Measurements from ENCODE around the gene PTPRN2. TPM values are rescaled to one million over a fixed set of nuclear protein-coding genes. Genes with fewer than 3 reads are reported as not detected.
"Not testable (repeated sequence)": the region's sequence is repeated elsewhere in the genome, so short reads cannot be mapped to it uniquely, and the experiment has no call there.

Gene PTPRN2
- total RNA-seq, 1 experiment from 2014 or later, result 2.1 TPM

- ATAC-seq (no peak), DNase-seq (ENCODE audit: low read depth, low spot score) (no peak)
- ChIA-PET CTCF (no interaction called here), RAD21 (ENCODE audit: low non-redundant PET in 1 of 2, low total read pairs in 2 of 2, uncharacterized antibody in 2 of 2, unreplicated experiment in 2 of 2) (no interaction called here), POLR2A (no interaction called here)
- Histone ChIP-seq H3K9ac (ENCODE audit: low read length) (no peak overlapping the region), H3K4me2 (ENCODE audit: low read length) (no peak overlapping the region), H3K27ac (ENCODE audit: low read depth, low read length) (no peak overlapping the region), H3K4me1 (ENCODE audit: control insufficient read depth in 1 of 2, insufficient read depth in 2 of 2, low read length in 2 of 2) (no peaks in the 10 kb centered on the region), H4K20me1 (ENCODE audit: insufficient read depth) (no peaks in the 10 kb centered on the region), H3K79me2 (ENCODE audit: insufficient read depth, low read length) (no peaks in the 10 kb centered on the region), H3K36me3 (ENCODE audit: control insufficient read depth in 1 of 2, insufficient read depth in 2 of 2, low read length in 2 of 2) (no peaks in the 10 kb centered on the region), H3K9me3 (ENCODE audit: control insufficient read depth in 1 of 2, insufficient read depth in 1 of 2, low read depth in 1 of 2, low read length in 2 of 2) (peaks cover 0 to 5% of the 10 kb centered on the region in 2 experiments; a peak in 2 of 4 replicates), H3K9me2 (ENCODE audit: insufficient read depth) (no peaks in the 10 kb centered on the region), H3K27me3 (ENCODE audit: insufficient read depth, low read length) (no peaks in the 10 kb centered on the region), H3K4me3 (replicated peaks in 1 of 2; ENCODE audit: low read depth in 1 of 2, low read length in 2 of 2) (no peak overlapping the region), H2AFZ (ENCODE audit: low read depth, low read length, poor library complexity, severe bottlenecking) (no peak overlapping the region)
- no TSS peak for BruUV-seq (replicated peaks)
- no peak for TF ChIP-seq EZH2 (IDR thresholded peaks at IDR 0.05)
- TF ChIP-seq SIN3A (IDR thresholded peaks at IDR 0.05; ENCODE audit: low read depth), result no peak
- TF ChIP-seq ATF3 (IDR thresholded peaks at IDR 0.05), result no peak
- intact Hi-C loops (cut with micrococcal nuclease), result no loop called here
Measured at GRCh38 chr7:158343526-158343925, 244.1 kb downstream of the PTPRN2 start.

- BruUV-seq (replicated peaks); H3K9me2 ChIP-seq (ENCODE audit: insufficient read depth); H3K4me1 ChIP-seq (ENCODE audit: control insufficient read depth in 1 of 2, insufficient read depth in 2 of 2, low read length in 2 of 2); RAD21 ChIA-PET (ENCODE audit: low non-redundant PET in 1 of 2, low total read pairs in 2 of 2, uncharacterized antibody in 2 of 2, unreplicated experiment in 2 of 2); intact Hi-C loops (cut with micrococcal nuclease); DNase-seq (ENCODE audit: low read depth, low spot score); ATAC-seq; H3K9ac ChIP-seq (ENCODE audit: low read length); H3K79me2 ChIP-seq (ENCODE audit: insufficient read depth, low read length); H4K20me1 ChIP-seq (ENCODE audit: insufficient read depth); POLR2A ChIA-PET; CTCF ChIA-PET; H3K4me2 ChIP-seq (ENCODE audit: low read length); H3K27ac ChIP-seq (ENCODE audit: low read depth, low read length); H3K36me3 ChIP-seq (ENCODE audit: control insufficient read depth in 1 of 2, insufficient read depth in 2 of 2, low read length in 2 of 2); H3K4me3 ChIP-seq (replicated peaks in 1 of 2; ENCODE audit: low read depth in 1 of 2, low read length in 2 of 2); H2AFZ ChIP-seq (ENCODE audit: low read depth, low read length, poor library complexity, severe bottlenecking); H3K27me3 ChIP-seq (ENCODE audit: insufficient read depth, low read length): not testable (repeated sequence)
- peaks cover 4 to 14% of the 10 kb centered on the region in 2 experiments; a peak in 3 of 4 replicates for H3K9me3 ChIP-seq (ENCODE audit: control insufficient read depth in 1 of 2, insufficient read depth in 1 of 2, low read depth in 1 of 2, low read length in 2 of 2)
Measured at GRCh38 chr7:158341097-158341496, 246.5 kb downstream of the PTPRN2 start.

DNA sequence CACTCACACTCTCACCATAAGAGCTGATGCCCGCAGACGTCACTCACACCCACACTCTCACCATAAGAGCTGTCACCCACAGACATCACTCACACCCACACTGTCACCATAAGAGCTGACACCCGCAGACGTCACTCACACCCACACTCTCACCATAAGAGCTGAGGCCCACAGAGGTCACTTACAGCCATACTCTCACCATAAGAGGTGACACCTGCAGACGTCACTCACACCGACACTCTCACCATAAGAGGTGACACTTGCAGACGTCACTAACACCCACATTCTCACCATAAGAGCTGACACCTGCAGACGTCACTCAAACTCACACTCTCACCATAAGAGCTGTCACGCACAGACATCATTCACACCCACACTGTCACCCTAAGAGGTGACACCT is 250.7 kb downstream of the PTPRN2 start:
- not testable (repeated sequence) for H3K9ac ChIP-seq (ENCODE audit: low read length); H3K4me2 ChIP-seq (ENCODE audit: low read length); BruUV-seq (replicated peaks)

GRCh38 chr7:158332516-158332915 is 255.1 kb downstream of the PTPRN2 start:
- H3K4me3 ChIP-seq (replicated peaks in 1 of 2; ENCODE audit: low read depth in 1 of 2, low read length in 2 of 2); H3K36me3 ChIP-seq (ENCODE audit: control insufficient read depth in 1 of 2, insufficient read depth in 2 of 2, low read length in 2 of 2); H3K4me2 ChIP-seq (ENCODE audit: low read length); CTCF ChIA-PET; H3K4me1 ChIP-seq (ENCODE audit: control insufficient read depth in 1 of 2, insufficient read depth in 2 of 2, low read length in 2 of 2); H3K9me3 ChIP-seq (ENCODE audit: control insufficient read depth in 1 of 2, insufficient read depth in 1 of 2, low read depth in 1 of 2, low read length in 2 of 2); H3K79me2 ChIP-seq (ENCODE audit: insufficient read depth, low read length); RAD21 ChIA-PET (ENCODE audit: low non-redundant PET in 1 of 2, low total read pairs in 2 of 2, uncharacterized antibody in 2 of 2, unreplicated experiment in 2 of 2); H3K9ac ChIP-seq (ENCODE audit: low read length); DNase-seq (ENCODE audit: low read depth, low spot score); H4K20me1 ChIP-seq (ENCODE audit: insufficient read depth); H3K27me3 ChIP-seq (ENCODE audit: insufficient read depth, low read length); POLR2A ChIA-PET; H3K27ac ChIP-seq (ENCODE audit: low read depth, low read length); H2AFZ ChIP-seq (ENCODE audit: low read depth, low read length, poor library complexity, severe bottlenecking); intact Hi-C loops (cut with micrococcal nuclease); ATAC-seq; BruUV-seq (replicated peaks); H3K9me2 ChIP-seq (ENCODE audit: insufficient read depth): not testable (repeated sequence)

More for the DNA sequence above, 250.7 kb downstream of the PTPRN2 start:
- H3K9me2 ChIP-seq (ENCODE audit: insufficient read depth); H3K27me3 ChIP-seq (ENCODE audit: insufficient read depth, low read length); ATAC-seq; H3K36me3 ChIP-seq (ENCODE audit: control insufficient read depth in 1 of 2, insufficient read depth in 2 of 2, low read length in 2 of 2); H3K4me3 ChIP-seq (replicated peaks in 1 of 2; ENCODE audit: low read depth in 1 of 2, low read length in 2 of 2); POLR2A ChIA-PET; intact Hi-C loops (cut with micrococcal nuclease); H3K4me1 ChIP-seq (ENCODE audit: control insufficient read depth in 1 of 2, insufficient read depth in 2 of 2, low read length in 2 of 2); CTCF ChIA-PET; H3K79me2 ChIP-seq (ENCODE audit: insufficient read depth, low read length); DNase-seq (ENCODE audit: low read depth, low spot score); H3K27ac ChIP-seq (ENCODE audit: low read depth, low read length); RAD21 ChIA-PET (ENCODE audit: low non-redundant PET in 1 of 2, low total read pairs in 2 of 2, uncharacterized antibody in 2 of 2, unreplicated experiment in 2 of 2); H2AFZ ChIP-seq (ENCODE audit: low read depth, low read length, poor library complexity, severe bottlenecking); H4K20me1 ChIP-seq (ENCODE audit: insufficient read depth): not testable (repeated sequence)
- peaks cover 4 to 14% of the 10 kb centered on the region in 2 experiments; a peak in 3 of 4 replicates for H3K9me3 ChIP-seq (ENCODE audit: control insufficient read depth in 1 of 2, insufficient read depth in 1 of 2, low read depth in 1 of 2, low read length in 2 of 2)
